Mesothelial cell of epicardium (in vitro differentiated cells): ENCODE results near the gene TKT. TPM values are rescaled to one million over a fixed set of nuclear protein-coding genes. Genes with fewer than 3 reads are reported as not detected.

Experiments
- DNase-seq, 2 experiments: peaks; one replicate each; pipeline ENCODE4 v3.0.0; 2021; ENCODE audit warnings: low spot score in 2 of 2; ENCODE audit not compliant: unreplicated experiment in 2 of 2
- H3K27ac Mint-ChIP-seq: 2 replicates; pipeline ENCODE4 v1.8.0; 2021; ENCODE audit warnings: mixed read lengths
- H3K27me3 Mint-ChIP-seq: 2 replicates; pipeline ENCODE4 v1.8.0; 2021; ENCODE audit warnings: low read depth, mixed read lengths
- H3K36me3 Mint-ChIP-seq: 2 replicates; pipeline ENCODE4 v1.8.0; 2021; ENCODE audit warnings: mixed read lengths
- H3K4me1 Mint-ChIP-seq: 2 replicates; pipeline ENCODE4 v1.8.0; 2021; ENCODE audit warnings: mixed read lengths
- H3K4me3 Mint-ChIP-seq: 2 replicates; pipeline ENCODE4 v1.8.0; 2021; ENCODE audit warnings: mild to moderate bottlenecking, moderate library complexity, mixed read lengths
- H3K9me3 Mint-ChIP-seq: 2 replicates; pipeline ENCODE4 v1.8.0; 2021; ENCODE audit warnings: mixed read lengths
- CTCF ChIP-seq: fragments of 200-600 bp; sonication (generic); IDR thresholded peaks from one replicate; pipeline ENCODE4 v1.5.0; 2021; ENCODE audit warnings: antibody characterized with exemption; ENCODE audit not compliant: unreplicated experiment
- total RNA-seq: library from RNA; stranded (reverse); gene quantifications from 3 replicates; pipeline ENCODE4 v1.2.1, GENCODE V29; 2021

TKT gene
- total RNA-seq, 1 donor from 2014 or later = 181 TPM

DNA sequence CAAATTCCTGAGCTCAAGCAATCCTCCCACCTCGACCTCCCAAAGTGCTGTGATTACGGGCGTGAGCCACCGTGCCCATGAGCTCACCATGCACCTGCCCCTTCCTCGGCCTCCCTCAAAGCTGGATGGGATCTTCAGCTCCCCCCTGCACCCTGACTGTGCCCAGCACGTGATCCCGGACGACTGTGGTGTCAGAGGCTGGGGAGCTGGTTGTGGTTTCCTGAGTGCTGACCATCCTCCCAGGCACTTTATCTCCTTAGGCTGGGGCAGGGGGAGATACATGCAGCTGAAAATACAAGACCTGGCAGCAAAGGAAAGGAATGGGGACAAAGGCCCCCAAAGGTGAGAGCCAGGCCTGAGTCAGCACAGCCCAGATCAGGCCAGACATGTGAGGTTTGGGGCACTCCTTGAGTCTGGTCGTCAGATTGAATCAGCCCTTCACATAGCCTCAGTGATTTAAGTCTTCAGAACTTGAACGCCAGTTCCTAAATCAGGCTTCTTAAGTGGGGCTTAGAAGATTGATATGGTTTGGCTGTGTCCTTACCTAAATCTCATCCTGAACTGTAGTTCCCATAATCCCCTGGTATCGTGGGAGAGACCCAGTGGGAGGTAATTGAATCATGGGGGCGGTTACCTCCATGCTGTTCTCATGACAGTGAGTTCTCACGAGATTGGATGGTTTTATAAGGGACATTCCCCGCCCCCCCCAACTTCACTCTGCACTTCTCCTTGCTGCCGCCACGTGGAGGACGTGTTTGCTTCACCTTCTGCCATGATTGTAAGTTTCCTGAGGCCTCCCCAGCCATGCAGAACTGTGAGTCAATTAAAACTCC lies 59.0 kb downstream of the TKT start:
- Mint-ChIP-seq H3K27ac (no peak overlapping the region), H3K27me3 (peaks cover 14% of the 10 kb centered on the region), H3K9me3 (no peaks in the 10 kb centered on the region), H3K4me3 (no peak overlapping the region), H3K36me3 (peaks cover 2% of the 10 kb centered on the region), H3K4me1 (peaks cover 16% of the 10 kb centered on the region)
- no peak for DNase-seq
- TF ChIP-seq CTCF = no peak

GRCh38 chr3:53195602-53196574 lies 59.9 kb downstream of the TKT start:
- Mint-ChIP-seq H3K36me3 (peaks cover 2% of the 10 kb centered on the region), H3K4me1 (peaks cover 16% of the 10 kb centered on the region), H3K4me3 (no peak overlapping the region), H3K27ac (no peak overlapping the region), H3K9me3 (no peaks in the 10 kb centered on the region), H3K27me3 (peaks cover 13% of the 10 kb centered on the region)
- peak; percentile 44 to 80 for DNase-seq
- peak; percentile 98 for TF ChIP-seq CTCF

DNA sequence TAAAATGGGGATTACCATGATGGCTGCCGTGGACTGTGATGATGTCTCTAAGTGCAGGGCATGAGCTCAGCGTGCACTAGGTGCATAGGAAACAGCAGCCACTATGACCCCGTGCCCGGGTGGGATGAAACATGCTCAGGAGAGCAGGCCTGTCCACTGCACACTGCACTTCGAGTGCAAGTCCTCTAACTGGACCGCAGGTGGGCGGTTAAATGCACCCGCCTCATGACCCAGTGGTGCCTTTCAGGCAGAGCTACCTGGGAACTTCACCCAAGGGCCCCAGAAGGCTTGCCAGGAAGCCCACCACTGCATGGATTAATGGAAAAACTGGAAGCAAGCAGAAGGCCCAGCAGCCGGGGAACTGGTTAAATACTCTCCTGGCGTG lies 60.8 kb downstream of the TKT start:
- no peak overlapping the region for H3K4me3 Mint-ChIP-seq
- peaks cover 11% of the 10 kb centered on the region for H3K27me3 Mint-ChIP-seq
- no peak overlapping the region for H3K27ac Mint-ChIP-seq
- DNase-seq = no peak
- no peak for TF ChIP-seq CTCF
- H3K36me3 Mint-ChIP-seq = peaks cover 4% of the 10 kb centered on the region
- H3K9me3 Mint-ChIP-seq = no peaks in the 10 kb centered on the region
- H3K4me1 Mint-ChIP-seq = peaks cover 16% of the 10 kb centered on the region

- Mint-ChIP-seq H3K4me3 (no peak overlapping the region), H3K9me3 (no peaks in the 10 kb centered on the region), H3K27ac (no peak overlapping the region), H3K4me1 (peaks cover 16% of the 10 kb centered on the region), H3K36me3 (peaks cover 7% of the 10 kb centered on the region), H3K27me3 (peaks cover 8% of the 10 kb centered on the region)
- no peak for TF ChIP-seq CTCF
- no peak for DNase-seq
Observed at GRCh38 chr3:53194210-53195065, 61.4 kb downstream of the TKT start.

GRCh38 chr3:53193466-53194209 lies 62.2 kb downstream of the TKT start:
- no peak for TF ChIP-seq CTCF
- H3K4me3 Mint-ChIP-seq = no peak overlapping the region
- H3K27me3 Mint-ChIP-seq = peaks cover 7% of the 10 kb centered on the region
- peak overlapping the region; percentile 30 for H3K27ac Mint-ChIP-seq
- H3K4me1 Mint-ChIP-seq = peaks cover 16% of the 10 kb centered on the region
- H3K9me3 Mint-ChIP-seq = no peaks in the 10 kb centered on the region
- peaks cover 7% of the 10 kb centered on the region for H3K36me3 Mint-ChIP-seq
- DNase-seq = no peak
